Embryonic facial prominence (tissue), 1 donor: ENCODE measurements around the gene RNF144B.
"Not testable (repeated sequence)": the region's sequence is repeated elsewhere in the genome, so short reads cannot be mapped to it uniquely, and the experiment has no call there.

Experiments
- DNase-seq: peaks from one replicate; pipeline ENCODE4 v3.0.0-alpha.2; 2016; ENCODE audit errors: extremely low spot score

RNF144B gene

GRCh38 chr6:18441251-18441979, 54.3 kb downstream of the RNF144B start:
- DNase-seq, result no peak

- no peak for DNase-seq
These were observed 57.0 kb downstream of the RNF144B start for GRCh38 chr6:18444111-18444510.

- no peak for DNase-seq
These were observed 58.1 kb downstream of the RNF144B start for GRCh38 chr6:18445228-18445627.

GRCh38 chr6:18446771-18447170, 59.6 kb downstream of the RNF144B start:
- no peak for DNase-seq

- DNase-seq, result no peak
These were observed 60.4 kb downstream of the RNF144B start for GRCh38 chr6:18447552-18447951.

GRCh38 chr6:18451756-18452155, 64.6 kb downstream of the RNF144B start:
- DNase-seq, result no peak

GRCh38 chr6:18454446-18454845, 67.3 kb downstream of the RNF144B start:
- no peak for DNase-seq

GRCh38 chr6:18457065-18457737, 70.1 kb downstream of the RNF144B start:
- DNase-seq, result no peak

- DNase-seq, result not testable (repeated sequence)
These were observed 70.9 kb downstream of the RNF144B start for GRCh38 chr6:18458086-18458485.

GRCh38 chr6:18463429-18463828, 76.3 kb downstream of the RNF144B start:
- DNase-seq, result no peak

- no peak for DNase-seq
These were observed 77.0 kb downstream of the RNF144B start for GRCh38 chr6:18464176-18464575.

GRCh38 chr6:18465410-18466154, 78.4 kb downstream of the RNF144B start:
- DNase-seq, result no peak

- no peak for DNase-seq
These were observed 80.8 kb downstream of the RNF144B start for GRCh38 chr6:18467741-18468502.

GRCh38 chr6:18468503-18468843, 81.3 kb downstream of the RNF144B start:
- no peak for DNase-seq

GRCh38 chr6:18469536-18469935, 82.4 kb downstream of the RNF144B start:
- DNase-seq, result no peak

- no peak for DNase-seq
These were observed 84.2 kb downstream of the RNF144B start for GRCh38 chr6:18471232-18471964.

GRCh38 chr6:18472941-18473340, 85.8 kb downstream of the RNF144B start:
- DNase-seq, result no peak

- DNase-seq, result no peak
These were observed 86.6 kb downstream of the RNF144B start for GRCh38 chr6:18473755-18474154.

- peak; percentile 13 for DNase-seq
These were observed 90.3 kb downstream of the RNF144B start for GRCh38 chr6:18477301-18477941.

- DNase-seq, result no peak
These were observed 91.5 kb downstream of the RNF144B start for GRCh38 chr6:18478610-18479009.

GRCh38 chr6:18481870-18482269, 94.7 kb downstream of the RNF144B start:
- no peak for DNase-seq
